Measurements from ENCODE around the gene STYK1.

STYK1 gene

DNA sequence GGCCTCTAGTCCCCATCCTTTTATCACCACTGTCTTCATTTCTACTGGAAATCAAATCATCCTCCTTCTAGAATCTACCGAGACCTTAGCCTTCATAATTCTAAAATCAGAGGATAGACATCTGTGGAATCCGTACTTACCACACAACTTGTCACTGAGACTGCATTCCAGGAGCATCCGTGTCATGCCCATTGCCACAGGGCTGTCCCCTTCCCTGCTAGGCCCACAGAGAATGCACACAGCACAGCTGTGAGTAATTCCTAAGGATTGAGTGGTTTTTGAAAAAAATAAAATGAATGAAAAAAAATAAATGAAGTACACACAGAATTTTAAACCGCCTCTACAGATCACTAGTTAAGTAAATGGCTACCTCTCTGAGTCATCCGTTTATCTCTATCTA is 39.4 kb downstream of the STYK1 start:
- DNase-seq (ENCODE audit: low spot score), result no peak
- in situ Hi-C loops (cut with MboI; ENCODE audit: low pct_unique_long_range_greater_than_20kb, low sequenced_read_pairs, unreplicated experiment), result no loop called here
- TF ChIP-seq, protein P1, sequence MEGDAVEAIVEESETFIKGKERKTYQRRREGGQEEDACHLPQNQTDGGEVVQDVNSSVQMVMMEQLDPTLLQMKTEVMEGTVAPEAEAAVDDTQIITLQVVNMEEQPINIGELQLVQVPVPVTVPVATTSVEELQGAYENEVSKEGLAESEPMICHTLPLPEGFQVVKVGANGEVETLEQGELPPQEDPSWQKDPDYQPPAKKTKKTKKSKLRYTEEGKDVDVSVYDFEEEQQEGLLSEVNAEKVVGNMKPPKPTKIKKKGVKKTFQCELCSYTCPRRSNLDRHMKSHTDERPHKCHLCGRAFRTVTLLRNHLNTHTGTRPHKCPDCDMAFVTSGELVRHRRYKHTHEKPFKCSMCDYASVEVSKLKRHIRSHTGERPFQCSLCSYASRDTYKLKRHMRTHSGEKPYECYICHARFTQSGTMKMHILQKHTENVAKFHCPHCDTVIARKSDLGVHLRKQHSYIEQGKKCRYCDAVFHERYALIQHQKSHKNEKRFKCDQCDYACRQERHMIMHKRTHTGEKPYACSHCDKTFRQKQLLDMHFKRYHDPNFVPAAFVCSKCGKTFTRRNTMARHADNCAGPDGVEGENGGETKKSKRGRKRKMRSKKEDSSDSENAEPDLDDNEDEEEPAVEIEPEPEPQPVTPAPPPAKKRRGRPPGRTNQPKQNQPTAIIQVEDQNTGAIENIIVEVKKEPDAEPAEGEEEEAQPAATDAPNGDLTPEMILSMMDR (IDR thresholded peaks at IDR 0.05; ENCODE audit: extremely low read depth, insufficient read depth, missing control alignments), result no peak

DNA sequence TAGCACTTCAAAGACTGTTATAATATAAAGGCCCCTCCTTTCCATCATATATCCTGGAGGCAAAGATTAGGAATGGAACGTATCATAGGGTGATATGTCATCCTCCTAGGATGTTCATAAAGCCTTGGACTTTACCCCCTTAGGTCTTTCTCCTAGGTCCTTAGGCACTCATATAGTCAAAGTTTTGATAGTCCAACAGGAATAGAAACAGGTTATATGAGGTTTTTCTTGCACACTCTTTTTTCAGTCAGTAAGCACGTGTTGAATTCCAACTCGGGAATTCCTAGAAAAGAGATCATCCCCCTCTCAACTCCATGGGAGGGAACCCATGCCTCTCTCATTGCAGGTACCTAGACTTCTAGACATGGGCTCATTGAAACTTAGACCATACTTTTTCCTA is 40.3 kb downstream of the STYK1 start:
- DNase-seq (ENCODE audit: low spot score), result no peak
- TF ChIP-seq, protein P1 (IDR thresholded peaks at IDR 0.05; ENCODE audit: extremely low read depth, insufficient read depth, missing control alignments), result no peak
- in situ Hi-C loops (cut with MboI; ENCODE audit: low pct_unique_long_range_greater_than_20kb, low sequenced_read_pairs, unreplicated experiment), result no loop called here

DNA sequence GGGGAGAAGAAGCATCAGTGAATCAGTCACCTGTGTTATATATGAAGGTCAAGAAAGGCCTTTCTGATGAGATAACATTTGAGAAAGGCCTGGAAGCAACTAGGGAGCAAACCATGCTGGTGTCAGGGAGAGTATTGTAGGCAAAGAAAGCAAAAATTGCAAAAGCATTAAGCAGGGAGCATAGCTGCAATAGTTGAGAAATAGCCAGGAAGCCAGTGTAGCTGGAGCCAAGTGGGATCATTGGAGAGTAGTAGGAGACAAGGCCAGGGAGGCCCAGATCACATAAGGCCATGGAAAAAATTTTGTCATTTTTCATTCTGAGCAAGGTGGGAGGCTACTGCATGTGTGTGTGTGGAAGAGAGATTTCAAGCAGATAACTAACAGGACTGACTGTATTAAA is 41.6 kb downstream of the STYK1 start:
- TF ChIP-seq, protein P1 (IDR thresholded peaks at IDR 0.05; ENCODE audit: extremely low read depth, insufficient read depth, missing control alignments), result no peak
- DNase-seq (ENCODE audit: low spot score), result no peak
- in situ Hi-C loops (cut with MboI; ENCODE audit: low pct_unique_long_range_greater_than_20kb, low sequenced_read_pairs, unreplicated experiment), result no loop called here

DNA sequence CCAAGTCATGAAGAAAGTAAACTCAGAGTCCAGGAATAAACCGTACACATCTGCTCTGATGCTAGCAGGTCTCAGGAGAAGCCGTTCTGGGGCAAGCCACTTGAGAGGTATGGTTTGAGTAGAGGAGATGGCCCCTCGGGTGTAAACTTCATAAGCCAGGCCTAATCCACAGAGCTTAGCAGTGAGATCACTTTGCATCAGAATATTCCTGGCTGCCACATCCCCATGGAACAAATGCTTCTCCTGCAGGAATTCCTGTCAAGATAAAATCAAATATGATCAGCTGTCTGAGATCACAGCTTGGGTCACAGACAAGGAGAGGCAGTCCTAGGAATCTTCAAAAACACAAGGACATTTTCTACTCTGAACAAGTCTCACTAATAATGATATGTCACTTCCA is 49.2 kb downstream of the STYK1 start:
- TF ChIP-seq, protein P1 (IDR thresholded peaks at IDR 0.05; ENCODE audit: extremely low read depth, insufficient read depth, missing control alignments), result no peak
- in situ Hi-C loops (cut with MboI; ENCODE audit: low pct_unique_long_range_greater_than_20kb, low sequenced_read_pairs, unreplicated experiment), result no loop called here
- no peak for DNase-seq (ENCODE audit: low spot score)

DNA sequence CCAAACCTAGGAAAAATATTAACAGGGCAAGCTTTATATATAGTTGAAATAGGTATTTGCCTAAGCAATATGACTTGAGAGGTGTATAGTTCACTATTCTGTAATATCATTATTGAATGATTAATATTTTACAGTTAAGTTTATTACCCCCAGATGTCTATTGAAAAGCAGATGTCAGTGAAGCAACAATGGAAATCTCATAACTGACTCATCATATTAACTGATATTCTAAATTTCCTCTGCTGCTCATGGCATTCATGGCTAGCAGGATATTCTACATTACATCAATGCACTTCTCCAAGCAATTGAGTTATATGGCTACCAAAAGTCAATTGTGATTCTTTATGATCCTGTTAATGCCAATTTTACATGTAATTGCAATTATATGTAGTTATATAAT is 50.7 kb downstream of the STYK1 start:
- TF ChIP-seq, protein P1 (IDR thresholded peaks at IDR 0.05; ENCODE audit: extremely low read depth, insufficient read depth, missing control alignments), result no peak
- DNase-seq (ENCODE audit: low spot score), result no peak
- in situ Hi-C loops (cut with MboI; ENCODE audit: low pct_unique_long_range_greater_than_20kb, low sequenced_read_pairs, unreplicated experiment), result no loop called here

DNA sequence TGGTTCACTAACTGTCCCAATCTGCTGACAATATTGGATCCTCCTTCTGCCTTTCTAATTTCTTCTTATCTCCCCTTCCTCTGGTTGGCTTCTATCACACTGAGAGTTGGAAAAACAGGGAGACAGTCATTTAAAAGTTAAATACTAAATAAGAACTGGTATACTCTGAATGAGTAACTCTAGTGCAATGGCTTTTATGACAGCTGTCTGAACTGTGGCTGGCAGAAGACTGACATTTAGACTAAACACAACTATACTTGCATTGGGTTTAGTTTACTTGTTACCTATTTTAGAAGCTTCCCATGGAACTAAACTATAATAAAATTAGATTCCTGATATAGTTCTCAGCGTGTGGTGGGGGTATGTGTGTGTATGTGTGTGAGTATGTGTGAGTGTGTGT is 52.6 kb downstream of the STYK1 start:
- TF ChIP-seq, protein P1 (IDR thresholded peaks at IDR 0.05; ENCODE audit: extremely low read depth, insufficient read depth, missing control alignments), result no peak
- DNase-seq (ENCODE audit: low spot score), result no peak

More for the DNA sequence above, 52.6 kb downstream of the STYK1 start:
- in situ Hi-C loops (cut with MboI; ENCODE audit: low pct_unique_long_range_greater_than_20kb, low sequenced_read_pairs, unreplicated experiment), result no loop called here

Measured in GM13977 (cell line).